K562 (cell line): Measurements from ENCODE around the gene BFSP1. TPM values are rescaled to one million over a fixed set of nuclear protein-coding genes. Genes with fewer than 3 reads are reported as not detected.
A peak's percentile ranks its signal among the peaks of the same experiment; 100 is the strongest.

Source experiments
- BACH1 ChIP-seq: fragments of 200-800 bp; sonication (Bioruptor generic); IDR thresholded peaks from 2 replicates; pipeline ENCODE4 v1.6.1; 2016; ENCODE audit warnings: missing genetic modification characterization, missing compliant biosample characterization
- FOXO4 ChIP-seq: fragments of 450-650 bp; formaldehyde crosslinking; IDR thresholded peaks from 2 replicates; pipeline ENCODE4 v1.4.0; 2020; ENCODE audit warnings: mild to moderate bottlenecking, moderate library complexity
- GMEB1 ChIP-seq: fragments of 250-450 bp; sonication (Bioruptor Pico); IDR thresholded peaks from 2 replicates; pipeline ENCODE4 v1.4.0; 2020; ENCODE audit warnings: mild to moderate bottlenecking
- HLTF ChIP-seq: fragments of 450-650 bp; IDR thresholded peaks from 2 replicates; pipeline ENCODE4 v1.6.1; 2016
- JUND ChIP-seq, 2 experiments: IDR thresholded peaks; 2 replicates in 1 of 2; 3 replicates in 1 of 2; pipeline ENCODE4 v1.6.1; 2011; ENCODE audit warnings: borderline replicate concordance in 2 of 2, low read depth in 2 of 2, low read length in 2 of 2, improper control_type of control experiment in 1 of 2, missing biosample characterization in 1 of 2, missing genetic modification characterization in 1 of 2, missing genetic modification reagents in 1 of 2
- MYC ChIP-seq, 2 experiments: fragments of 250-450 bp in 1 of 2; sonication (Bioruptor Pico) in 1 of 2; IDR thresholded peaks; 2 replicates each; pipeline versions ENCODE4 v1.5.1 to v1.6.1; 2012 to 2021; ENCODE audit warnings: low read depth in 2 of 2, borderline replicate concordance in 1 of 2, improper control_type of control experiment in 1 of 2, low read length in 1 of 2, mild to moderate bottlenecking in 1 of 2, moderate library complexity in 1 of 2
- ZEB2 ChIP-seq: fragments of 450-650 bp; IDR thresholded peaks from 2 replicates; pipeline ENCODE4 v1.6.1; 2016
- polyA plus RNA-seq, 8 experiments: library from polyadenylated mRNA; depleted of rRNA in 4 of 8; stranded (reverse) in 5 of 8; unstranded in 3 of 8; fragments of >200 nt; fragmentation: Nextera tagmentation in 2 of 8; fragmentation: Illumina TruSeq in 1 of 8; extraction: Ambion mirVana in 2 of 8; extraction: Trizol in 1 of 8; gene quantifications; 2 replicates each; pipeline versions ENCODE4 v1.2.1 to v1.2.3, GENCODE V29; 2011 to 2014; ENCODE audit warnings: inconsistent platforms in 1 of 8, missing spikeins in 1 of 8
- total RNA-seq, 7 experiments: library from RNA; depleted of rRNA in 6 of 7; stranded (reverse); fragments of >200 nt in 6 of 7; fragmentation: Illumina TruSeq in 2 of 7; extraction: Trizol in 2 of 7; gene quantifications; 2 replicates each; pipeline versions ENCODE4 v1.2.1 to v1.2.3, GENCODE V29; 2011 to 2021; ENCODE audit warnings: low replicate concordance in 1 of 7

The BFSP1 gene
- total and polyA plus RNA-seq, 9 of the 15 experiments (the other 6 are each of a cell fraction or from before 2014, with no cell fraction given), result 0.09 to 0.86 (median 0.40) TPM

- TF ChIP-seq FOXO4 (CRISPR knock-in tag), result no peak
- no peak for TF ChIP-seq HLTF
- TF ChIP-seq GMEB1 (CRISPR knock-in tag), result no peak
- peak; percentile 88 for TF ChIP-seq JUND (IDR thresholded peaks at IDR 0.05; ENCODE audit: borderline replicate concordance, low read depth, low read length)
- TF ChIP-seq JUND (tag; IDR thresholded peaks at IDR 0.05; ENCODE audit: borderline replicate concordance, low read depth, low read length), result peak; percentile 64; the same call in 1 of the 3 replicates
- no peak for TF ChIP-seq BACH1
- no peak for TF ChIP-seq MYC (IDR thresholded peaks at IDR 0.05; ENCODE audit: low read depth, low read length)
- no peak for TF ChIP-seq MYC (CRISPR knock-in tag; IDR thresholded peaks at IDR 0.05; ENCODE audit: borderline replicate concordance, low read depth)
- TF ChIP-seq ZEB2, result no peak
Measured at GRCh38 chr20:17558154-17558940, 27.2 kb upstream of the BFSP1 start (continued).
